Measurements from ENCODE around the gene FGD1.

- TF ChIP-seq, protein P1, sequence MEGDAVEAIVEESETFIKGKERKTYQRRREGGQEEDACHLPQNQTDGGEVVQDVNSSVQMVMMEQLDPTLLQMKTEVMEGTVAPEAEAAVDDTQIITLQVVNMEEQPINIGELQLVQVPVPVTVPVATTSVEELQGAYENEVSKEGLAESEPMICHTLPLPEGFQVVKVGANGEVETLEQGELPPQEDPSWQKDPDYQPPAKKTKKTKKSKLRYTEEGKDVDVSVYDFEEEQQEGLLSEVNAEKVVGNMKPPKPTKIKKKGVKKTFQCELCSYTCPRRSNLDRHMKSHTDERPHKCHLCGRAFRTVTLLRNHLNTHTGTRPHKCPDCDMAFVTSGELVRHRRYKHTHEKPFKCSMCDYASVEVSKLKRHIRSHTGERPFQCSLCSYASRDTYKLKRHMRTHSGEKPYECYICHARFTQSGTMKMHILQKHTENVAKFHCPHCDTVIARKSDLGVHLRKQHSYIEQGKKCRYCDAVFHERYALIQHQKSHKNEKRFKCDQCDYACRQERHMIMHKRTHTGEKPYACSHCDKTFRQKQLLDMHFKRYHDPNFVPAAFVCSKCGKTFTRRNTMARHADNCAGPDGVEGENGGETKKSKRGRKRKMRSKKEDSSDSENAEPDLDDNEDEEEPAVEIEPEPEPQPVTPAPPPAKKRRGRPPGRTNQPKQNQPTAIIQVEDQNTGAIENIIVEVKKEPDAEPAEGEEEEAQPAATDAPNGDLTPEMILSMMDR (IDR thresholded peaks at IDR 0.05 in 8 of 11, conservative IDR thresholded peaks at IDR 0.05 in 3 of 11), result no peak
- TF ChIP-seq POLR2A (IDR thresholded peaks at IDR 0.05), result no peak
These were observed 3.7 kb downstream of the FGD1 start for GRCh38 chrX:54492340-54492739.

All from spleen (tissue), 7 donors.